Dendritic cell treated with granulocyte-macrophage colony-stimulating factor and Interleukin-4, amounts not matched to agents 40 ng/mL and 50 ng/mL, for 4 days (primary cell): ENCODE results near the gene SH3RF3.

Source experiments
- H3K27ac Mint-ChIP-seq: one replicate; pipeline ENCODE4 v1.8.0; 2022; ENCODE audit warnings: mild to moderate bottlenecking, mixed read lengths
- H3K27me3 Mint-ChIP-seq: one replicate; pipeline ENCODE4 v1.8.0; 2022; ENCODE audit warnings: mild to moderate bottlenecking, mixed read lengths
- H3K36me3 Mint-ChIP-seq: one replicate; pipeline ENCODE4 v1.8.0; 2022; ENCODE audit warnings: low read depth, mixed read lengths
- H3K4me1 Mint-ChIP-seq: one replicate; pipeline ENCODE4 v1.8.0; 2022; ENCODE audit warnings: low read depth, mixed read lengths
- H3K4me3 Mint-ChIP-seq: one replicate; pipeline ENCODE4 v1.8.0; 2022; ENCODE audit warnings: mild to moderate bottlenecking, moderate library complexity, mixed read lengths
- H3K9me3 Mint-ChIP-seq: one replicate; pipeline ENCODE4 v1.8.0; 2022; ENCODE audit warnings: mixed read lengths
- intact Hi-C: fragments of 100-400 bp; cut with micrococcal nuclease; formaldehyde crosslinking; loops from one replicate; pipeline ENCODE4 v1.15.0; 2022

SH3RF3 gene

GRCh38 chr2:109289504-109290222 is 160.7 kb downstream of the SH3RF3 start:
- intact Hi-C loops = no loop called here
- H3K4me1 Mint-ChIP-seq = peaks cover 14% of the 10 kb centered on the region
- H3K9me3 Mint-ChIP-seq = no peaks in the 10 kb centered on the region
- no peak overlapping the region for H3K27ac Mint-ChIP-seq
- no peaks in the 10 kb centered on the region for H3K36me3 Mint-ChIP-seq
- peaks cover 3% of the 10 kb centered on the region for H3K27me3 Mint-ChIP-seq
- H3K4me3 Mint-ChIP-seq = no peak overlapping the region

DNA sequence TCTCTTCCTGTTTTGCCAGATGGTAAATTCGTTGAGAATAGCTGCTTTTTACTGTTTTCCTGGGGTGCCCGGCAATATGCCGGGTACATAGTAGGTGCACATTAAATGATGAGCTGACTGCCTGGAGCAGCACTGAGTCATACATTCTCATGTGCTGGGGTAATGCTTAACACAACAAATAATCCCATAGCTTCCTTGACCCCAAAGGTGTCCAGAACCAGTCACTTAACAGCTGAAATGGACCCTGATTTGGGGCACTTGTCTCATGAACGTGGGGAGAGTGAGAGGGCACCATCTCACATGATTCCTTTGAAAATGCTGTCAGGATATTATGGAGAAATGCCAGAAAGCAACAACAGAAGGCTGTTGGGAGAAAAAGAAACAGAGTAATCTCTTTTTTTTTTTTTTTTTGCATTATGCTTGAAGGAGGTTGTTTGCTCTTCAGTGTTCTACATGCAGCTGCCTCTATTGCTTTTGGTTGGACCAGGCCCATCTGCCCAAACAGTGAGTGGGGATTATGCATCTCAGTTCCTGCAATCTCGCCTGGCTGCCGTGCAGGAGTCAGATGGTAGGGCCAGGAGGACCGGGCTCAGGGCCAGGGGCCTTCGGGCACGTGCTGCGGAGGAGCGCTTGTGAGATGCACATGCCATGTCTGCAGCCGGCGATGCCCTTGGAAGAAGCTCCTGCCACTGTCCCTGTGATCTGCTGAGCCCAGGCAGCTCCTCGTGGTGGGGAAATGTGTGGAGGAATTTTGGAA is 162.1 kb downstream of the SH3RF3 start:
- peaks cover 3% of the 10 kb centered on the region for H3K27me3 Mint-ChIP-seq
- intact Hi-C loops = no loop called here
- H3K4me3 Mint-ChIP-seq = no peak overlapping the region
- H3K36me3 Mint-ChIP-seq = no peaks in the 10 kb centered on the region
- no peaks in the 10 kb centered on the region for H3K9me3 Mint-ChIP-seq
- no peak overlapping the region for H3K27ac Mint-ChIP-seq
- H3K4me1 Mint-ChIP-seq = peaks cover 10% of the 10 kb centered on the region

GRCh38 chr2:109292386-109292785 is 163.4 kb downstream of the SH3RF3 start:
- no peak overlapping the region for H3K4me3 Mint-ChIP-seq
- intact Hi-C loops = no loop called here
- no peaks in the 10 kb centered on the region for H3K36me3 Mint-ChIP-seq
- peaks cover 10% of the 10 kb centered on the region for H3K4me1 Mint-ChIP-seq
- H3K27me3 Mint-ChIP-seq = peaks cover 3% of the 10 kb centered on the region
- H3K27ac Mint-ChIP-seq = no peak overlapping the region
- H3K9me3 Mint-ChIP-seq = no peaks in the 10 kb centered on the region

DNA sequence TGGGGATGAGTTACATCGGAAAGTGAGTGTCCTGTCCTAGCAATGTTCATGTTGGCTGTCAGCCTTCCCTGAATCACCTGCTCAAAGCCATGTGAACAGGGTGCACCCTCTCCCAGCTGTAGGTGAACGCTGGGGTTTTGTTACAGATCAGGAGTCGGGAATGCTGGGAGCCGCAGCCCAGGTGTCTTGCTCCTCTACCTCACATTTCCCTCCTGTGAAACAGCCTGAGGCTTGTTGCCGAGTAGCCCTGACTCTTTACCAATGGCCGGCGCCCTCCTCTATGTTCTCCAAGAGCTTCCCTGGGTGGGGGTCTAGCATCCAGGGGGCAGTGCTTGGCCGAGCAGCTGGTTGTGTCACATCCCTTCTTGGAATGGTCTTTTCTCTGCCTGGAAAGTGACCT is 164.7 kb downstream of the SH3RF3 start:
- no peaks in the 10 kb centered on the region for H3K9me3 Mint-ChIP-seq
- H3K27me3 Mint-ChIP-seq = peaks cover 3% of the 10 kb centered on the region
- no peaks in the 10 kb centered on the region for H3K36me3 Mint-ChIP-seq
- H3K27ac Mint-ChIP-seq = no peak overlapping the region
- intact Hi-C loops = no loop called here
- peaks cover 10% of the 10 kb centered on the region for H3K4me1 Mint-ChIP-seq
- no peak overlapping the region for H3K4me3 Mint-ChIP-seq

- Mint-ChIP-seq H3K27ac (no peak overlapping the region), H3K4me3 (no peak overlapping the region), H3K36me3 (no peaks in the 10 kb centered on the region), H3K4me1 (peaks cover 10% of the 10 kb centered on the region), H3K27me3 (peaks cover 3% of the 10 kb centered on the region), H3K9me3 (no peaks in the 10 kb centered on the region)
- intact Hi-C loops = no loop called here
These were observed 165.5 kb downstream of the SH3RF3 start for GRCh38 chr2:109294523-109294922.

DNA sequence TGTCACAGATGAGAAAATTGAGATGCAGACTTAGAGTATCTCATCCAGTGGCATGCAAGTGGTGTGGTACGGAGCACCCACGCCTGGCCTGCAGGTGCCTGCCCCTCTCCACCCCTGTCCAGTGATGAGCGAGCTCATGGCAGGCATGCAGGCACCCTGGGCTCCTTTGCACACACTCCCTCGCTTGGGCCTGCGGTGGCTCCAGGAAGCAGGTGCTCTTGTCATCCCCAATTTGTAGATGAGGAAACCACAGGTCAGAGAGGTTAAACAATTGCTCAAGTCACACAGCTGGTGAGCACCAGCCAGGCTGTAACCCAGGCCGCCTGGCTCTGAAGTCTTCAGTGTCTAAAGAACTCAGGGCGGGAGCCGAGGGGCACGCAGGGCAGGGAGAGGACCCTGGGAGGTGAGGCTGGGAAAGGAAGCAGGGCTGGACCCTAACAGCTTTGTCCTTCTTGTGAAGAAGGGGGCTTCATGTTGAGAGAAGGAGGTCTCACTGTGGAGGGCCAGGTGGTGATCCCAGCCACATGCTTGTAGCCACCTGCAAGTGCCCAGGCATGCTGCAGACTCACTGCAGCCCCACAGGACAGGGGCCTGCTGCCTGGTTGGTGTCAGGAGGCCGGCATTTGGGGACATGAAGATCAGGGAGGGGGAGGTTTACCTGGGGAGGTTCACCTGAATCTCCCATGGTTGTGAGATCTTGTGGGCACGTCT is 166.2 kb downstream of the SH3RF3 start:
- H3K36me3 Mint-ChIP-seq = no peaks in the 10 kb centered on the region
- no peak overlapping the region for H3K27ac Mint-ChIP-seq
- H3K4me3 Mint-ChIP-seq = no peak overlapping the region
- intact Hi-C loops = no loop called here
- H3K27me3 Mint-ChIP-seq = peaks cover 3% of the 10 kb centered on the region
- H3K9me3 Mint-ChIP-seq = no peaks in the 10 kb centered on the region
- peaks cover 10% of the 10 kb centered on the region for H3K4me1 Mint-ChIP-seq

DNA sequence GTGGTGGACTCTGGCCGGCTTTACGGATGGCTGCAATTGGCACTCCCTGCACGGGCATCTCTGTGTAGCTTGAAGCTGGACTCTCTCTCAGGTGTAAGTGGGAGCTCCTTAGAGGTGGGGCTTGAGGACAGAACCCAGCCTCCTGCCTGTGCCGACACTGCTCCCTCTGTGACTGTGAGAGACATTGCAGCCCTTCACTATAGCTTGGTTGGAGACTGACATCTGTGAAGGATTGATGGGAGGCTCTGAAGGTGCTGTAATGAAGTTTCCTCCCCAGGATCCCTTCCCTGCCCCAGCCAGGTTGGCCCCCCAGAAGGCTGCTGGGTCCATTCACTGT is 166.7 kb downstream of the SH3RF3 start:
- intact Hi-C loops = no loop called here
- Mint-ChIP-seq H3K4me1 (peaks cover 10% of the 10 kb centered on the region), H3K27me3 (peaks cover 3% of the 10 kb centered on the region), H3K36me3 (no peaks in the 10 kb centered on the region), H3K27ac (no peak overlapping the region), H3K4me3 (no peak overlapping the region), H3K9me3 (no peaks in the 10 kb centered on the region)

- no peak overlapping the region for H3K4me3 Mint-ChIP-seq
- no peaks in the 10 kb centered on the region for H3K9me3 Mint-ChIP-seq
- intact Hi-C loops = no loop called here
- H3K4me1 Mint-ChIP-seq = peaks cover 10% of the 10 kb centered on the region
- no peaks in the 10 kb centered on the region for H3K36me3 Mint-ChIP-seq
- H3K27ac Mint-ChIP-seq = no peak overlapping the region
- peaks cover 3% of the 10 kb centered on the region for H3K27me3 Mint-ChIP-seq
These were observed 168.8 kb downstream of the SH3RF3 start for GRCh38 chr2:109297566-109298490.

DNA sequence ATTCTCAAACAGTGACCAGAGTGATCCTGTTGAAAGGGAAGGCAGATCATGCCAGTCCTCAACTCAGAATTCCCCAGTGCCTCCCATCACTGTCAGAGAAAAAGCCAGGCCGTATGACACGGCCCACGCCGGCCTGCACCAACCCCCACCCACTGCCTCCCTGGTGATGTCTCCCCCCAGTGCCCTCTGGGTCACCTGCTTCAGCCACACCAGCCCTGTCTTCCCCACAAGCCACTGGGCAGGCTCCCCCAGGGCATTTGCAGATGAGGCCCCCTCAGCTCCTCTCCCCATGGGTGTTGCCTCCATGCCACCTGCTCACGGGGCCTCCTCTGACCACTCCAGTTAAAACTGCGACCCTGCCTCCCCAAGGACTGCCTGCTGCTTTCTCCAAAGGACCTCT is 169.8 kb downstream of the SH3RF3 start:
- Mint-ChIP-seq H3K9me3 (no peaks in the 10 kb centered on the region), H3K36me3 (no peaks in the 10 kb centered on the region), H3K27ac (no peak overlapping the region), H3K4me1 (peaks cover 11% of the 10 kb centered on the region), H3K27me3 (no peaks in the 10 kb centered on the region), H3K4me3 (no peak overlapping the region)
- intact Hi-C loops = no loop called here

GRCh38 chr2:109299536-109299935 is 170.5 kb downstream of the SH3RF3 start:
- intact Hi-C loops = no loop called here
- no peaks in the 10 kb centered on the region for H3K9me3 Mint-ChIP-seq
- peaks cover 16% of the 10 kb centered on the region for H3K4me1 Mint-ChIP-seq
- H3K27me3 Mint-ChIP-seq = no peaks in the 10 kb centered on the region
- H3K27ac Mint-ChIP-seq = no peak overlapping the region
- H3K4me3 Mint-ChIP-seq = no peak overlapping the region
- no peaks in the 10 kb centered on the region for H3K36me3 Mint-ChIP-seq

GRCh38 chr2:109300582-109300981 is 171.6 kb downstream of the SH3RF3 start:
- no peaks in the 10 kb centered on the region for H3K27me3 Mint-ChIP-seq
- H3K9me3 Mint-ChIP-seq = no peaks in the 10 kb centered on the region
- H3K4me3 Mint-ChIP-seq = no peak overlapping the region
- H3K4me1 Mint-ChIP-seq = peaks cover 16% of the 10 kb centered on the region
- H3K27ac Mint-ChIP-seq = no peak overlapping the region
- intact Hi-C loops = no loop called here
- H3K36me3 Mint-ChIP-seq = no peaks in the 10 kb centered on the region

GRCh38 chr2:109301746-109302145 is 172.7 kb downstream of the SH3RF3 start:
- H3K36me3 Mint-ChIP-seq = no peaks in the 10 kb centered on the region
- H3K27ac Mint-ChIP-seq = no peak overlapping the region
- H3K4me1 Mint-ChIP-seq = peaks cover 16% of the 10 kb centered on the region
- H3K4me3 Mint-ChIP-seq = no peak overlapping the region
- peaks cover 4% of the 10 kb centered on the region for H3K27me3 Mint-ChIP-seq
- H3K9me3 Mint-ChIP-seq = no peaks in the 10 kb centered on the region
- intact Hi-C loops = no loop called here

GRCh38 chr2:109302319-109302718 is 173.3 kb downstream of the SH3RF3 start:
- Mint-ChIP-seq H3K4me1 (peaks cover 16% of the 10 kb centered on the region), H3K36me3 (no peaks in the 10 kb centered on the region), H3K9me3 (no peaks in the 10 kb centered on the region), H3K27ac (no peak overlapping the region), H3K4me3 (no peak overlapping the region), H3K27me3 (peaks cover 4% of the 10 kb centered on the region)
- intact Hi-C loops = no loop called here
